Measurements from ENCODE around the gene ATM. TPM values are rescaled to one million over a fixed set of nuclear protein-coding genes. Genes with fewer than 3 reads are reported as not detected.

ATM gene
- total and polyA plus RNA-seq, 2 donors (not counting 1 experiment from before 2014, with no cell fraction given) = 111 to 446 TPM

GRCh38 chr11:108351468-108351867 lies 128.6 kb downstream of the ATM start:
- ChIA-PET CTCF (interaction anchor here (0.7 kb wide), 1 partner anchor 9 kb away, joined by 3 read pairs; no protein-coding TSS in a partner anchor), POLR2A (no interaction called here)
- no peaks in the 10 kb centered on the region for H3K4me1 Mint-ChIP-seq
- H3K36me3 ChIP-seq (replicated peaks in 1 of 2; ENCODE audit: control extremely low read depth in 1 of 2, control insufficient read depth in 1 of 2, extremely low read depth in 1 of 2, insufficient read depth in 2 of 2, low read length in 1 of 2) = peaks cover 37 to 91% of the 10 kb centered on the region in 2 experiments
- H3K4me1 ChIP-seq (ENCODE audit: control insufficient read depth in 2 of 2, insufficient read depth in 2 of 2, low read length in 2 of 2) = no peaks in the 10 kb centered on the region
- H3K9ac ChIP-seq (ENCODE audit: low read length) = no peak overlapping the region
- H3K27me3 ChIP-seq (replicated peaks in 1 of 4; ENCODE audit: control extremely low read depth in 1 of 4, control insufficient read depth in 3 of 4, insufficient read depth in 4 of 4, low read length in 3 of 4) = no peaks in the 10 kb centered on the region
- H3K4me3 Mint-ChIP-seq = no peak overlapping the region
- H3K27ac ChIP-seq (ENCODE audit: low read length in 2 of 2) = no peak overlapping the region
- H3K27me3 Mint-ChIP-seq = no peaks in the 10 kb centered on the region
- no peaks in the 10 kb centered on the region for H4K20me1 ChIP-seq (ENCODE audit: control insufficient read depth, insufficient read depth, low read length, poor library complexity, severe bottlenecking)
- intact Hi-C loops (cut with micrococcal nuclease) = no loop called here
- DNase-seq = no peak
- no peak overlapping the region for H3K4me2 ChIP-seq (replicated peaks; ENCODE audit: low read depth, low read length, poor library complexity, severe bottlenecking)
- H3K27ac Mint-ChIP-seq = no peak overlapping the region
- H3K4me3 ChIP-seq (ENCODE audit: control extremely low read depth in 1 of 5, extremely low read depth in 1 of 5, insufficient read depth in 1 of 5, low read depth in 2 of 5, low read length in 4 of 5) = no peak overlapping the region
- no peaks in the 10 kb centered on the region for H3K9me3 Mint-ChIP-seq (ENCODE audit: insufficient read depth)
- no peak overlapping the region for H2AFZ ChIP-seq (ENCODE audit: insufficient read depth, low read depth, low read length, poor library complexity, severe bottlenecking)
- H3K9me3 ChIP-seq (ENCODE audit: control extremely low read depth in 1 of 3, control insufficient read depth in 2 of 3, insufficient read depth in 1 of 3, low read length in 2 of 3) = peaks cover 0 to 3% (median 0%) of the 10 kb centered on the region in 3 donors
- ATAC-seq (ENCODE audit: low read depth) = no peak
- no peaks in the 10 kb centered on the region for H3K79me2 ChIP-seq (ENCODE audit: control insufficient read depth, insufficient read depth, low read length)
- TF ChIP-seq, protein P1, sequence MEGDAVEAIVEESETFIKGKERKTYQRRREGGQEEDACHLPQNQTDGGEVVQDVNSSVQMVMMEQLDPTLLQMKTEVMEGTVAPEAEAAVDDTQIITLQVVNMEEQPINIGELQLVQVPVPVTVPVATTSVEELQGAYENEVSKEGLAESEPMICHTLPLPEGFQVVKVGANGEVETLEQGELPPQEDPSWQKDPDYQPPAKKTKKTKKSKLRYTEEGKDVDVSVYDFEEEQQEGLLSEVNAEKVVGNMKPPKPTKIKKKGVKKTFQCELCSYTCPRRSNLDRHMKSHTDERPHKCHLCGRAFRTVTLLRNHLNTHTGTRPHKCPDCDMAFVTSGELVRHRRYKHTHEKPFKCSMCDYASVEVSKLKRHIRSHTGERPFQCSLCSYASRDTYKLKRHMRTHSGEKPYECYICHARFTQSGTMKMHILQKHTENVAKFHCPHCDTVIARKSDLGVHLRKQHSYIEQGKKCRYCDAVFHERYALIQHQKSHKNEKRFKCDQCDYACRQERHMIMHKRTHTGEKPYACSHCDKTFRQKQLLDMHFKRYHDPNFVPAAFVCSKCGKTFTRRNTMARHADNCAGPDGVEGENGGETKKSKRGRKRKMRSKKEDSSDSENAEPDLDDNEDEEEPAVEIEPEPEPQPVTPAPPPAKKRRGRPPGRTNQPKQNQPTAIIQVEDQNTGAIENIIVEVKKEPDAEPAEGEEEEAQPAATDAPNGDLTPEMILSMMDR (IDR thresholded peaks at IDR 0.05) = no peak
- no peak for TF ChIP-seq EZH2 (IDR thresholded peaks at IDR 0.05; ENCODE audit: borderline replicate concordance, insufficient read depth, low read depth, low read length, poor library complexity, severe bottlenecking)

DNA sequence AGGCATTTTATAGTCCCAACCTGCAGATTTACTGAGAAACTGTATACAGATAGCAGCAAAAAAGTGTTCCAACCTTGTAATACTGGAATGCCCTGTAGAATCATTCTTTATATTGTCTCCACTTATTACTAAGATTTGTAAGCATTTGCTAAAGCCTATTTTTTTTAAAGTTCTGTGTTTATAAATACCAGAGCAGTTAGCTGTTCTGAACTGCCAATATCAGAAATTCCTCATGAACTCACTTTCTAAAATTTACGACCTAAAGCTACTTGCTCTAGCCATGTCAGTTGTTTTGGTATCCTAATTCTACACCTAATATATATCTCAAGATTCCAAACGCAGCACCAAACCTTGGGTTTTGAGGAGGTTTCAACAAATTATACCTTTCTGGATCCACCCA lies 141.3 kb downstream of the ATM start:
- Mint-ChIP-seq H3K4me3 (no peak overlapping the region), H3K4me1 (no peaks in the 10 kb centered on the region), H3K9me3 (ENCODE audit: insufficient read depth) (no peaks in the 10 kb centered on the region), H3K27me3 (no peaks in the 10 kb centered on the region), H3K27ac (no peak overlapping the region)
- Histone ChIP-seq H3K9ac (ENCODE audit: low read length) (no peak overlapping the region), H2AFZ (ENCODE audit: insufficient read depth, low read depth, low read length, poor library complexity, severe bottlenecking) (no peak overlapping the region), H3K4me2 (replicated peaks; ENCODE audit: low read depth, low read length, poor library complexity, severe bottlenecking) (no peak overlapping the region), H3K4me3 (ENCODE audit: control extremely low read depth in 1 of 5, extremely low read depth in 1 of 5, insufficient read depth in 1 of 5, low read depth in 2 of 5, low read length in 4 of 5) (no peak overlapping the region), H4K20me1 (ENCODE audit: control insufficient read depth, insufficient read depth, low read length, poor library complexity, severe bottlenecking) (no peaks in the 10 kb centered on the region), H3K27ac (ENCODE audit: low read length in 2 of 2) (no peak overlapping the region), H3K36me3 (replicated peaks in 1 of 2; ENCODE audit: control extremely low read depth in 1 of 2, control insufficient read depth in 1 of 2, extremely low read depth in 1 of 2, insufficient read depth in 2 of 2, low read length in 1 of 2) (peaks cover 9 to 32% of the 10 kb centered on the region in 2 experiments), H3K79me2 (ENCODE audit: control insufficient read depth, insufficient read depth, low read length) (no peaks in the 10 kb centered on the region), H3K27me3 (replicated peaks in 1 of 4; ENCODE audit: control extremely low read depth in 1 of 4, control insufficient read depth in 3 of 4, insufficient read depth in 4 of 4, low read length in 3 of 4) (no peaks in the 10 kb centered on the region), H3K9me3 (ENCODE audit: control extremely low read depth in 1 of 3, control insufficient read depth in 2 of 3, insufficient read depth in 1 of 3, low read length in 2 of 3) (no peaks in the 10 kb centered on the region), H3K4me1 (ENCODE audit: control insufficient read depth in 2 of 2, insufficient read depth in 2 of 2, low read length in 2 of 2) (no peaks in the 10 kb centered on the region)
- TF ChIP-seq, protein P1 (IDR thresholded peaks at IDR 0.05) = no peak
- no peak for TF ChIP-seq EZH2 (IDR thresholded peaks at IDR 0.05; ENCODE audit: borderline replicate concordance, insufficient read depth, low read depth, low read length, poor library complexity, severe bottlenecking)
- ATAC-seq (ENCODE audit: low read depth) = no peak
- POLR2A ChIA-PET = no interaction called here
- DNase-seq = no peak
- no CpG with 5 or more reads among the region's 2 CpGs for WGBS (ENCODE audit: insufficient coverage)
- intact Hi-C loops (cut with micrococcal nuclease) = no loop called here
- CTCF ChIA-PET = interaction anchor here (0.6 kb wide), 1 partner anchor 284 kb away, joined by 3 read pairs; no protein-coding TSS in a partner anchor
